Activated naive CD4-positive, alpha-beta T cell treated with anti-CD3 and anti-CD28 coated beads, Interleukin-2, amount 10 ng/mL, durations not matched to agents 7 days and 5 days (primary cell): ENCODE data around the gene NT5C1A.

Source experiments
- CTCF ChIA-PET: fragments of 350-600 bp; sonication (Branson Sonifier 250); formaldehyde crosslinking; loops from one replicate; lab custom pipeline; 2021; ENCODE audit warnings: antibody characterized with exemption; lab: Charles Lee
- DNase-seq: peaks from one replicate; pipeline ENCODE4 v3.0.0-alpha.2; 2020
- H3K27ac Mint-ChIP-seq: one replicate; pipeline ENCODE4 v1.8.0; 2021; ENCODE audit warnings: mild to moderate bottlenecking, moderate library complexity, mixed read lengths
- H3K27me3 Mint-ChIP-seq: one replicate; pipeline ENCODE4 v1.8.0; 2021; ENCODE audit warnings: mild to moderate bottlenecking, mixed read lengths
- H3K36me3 Mint-ChIP-seq: one replicate; pipeline ENCODE4 v1.8.0; 2021; ENCODE audit warnings: mixed read lengths
- H3K4me1 Mint-ChIP-seq: one replicate; pipeline ENCODE4 v1.8.0; 2021; ENCODE audit warnings: mixed read lengths
- H3K4me3 Mint-ChIP-seq: one replicate; pipeline ENCODE4 v1.8.0; 2021; ENCODE audit warnings: mild to moderate bottlenecking, moderate library complexity, mixed read lengths
- H3K9me3 Mint-ChIP-seq: one replicate; pipeline ENCODE4 v1.8.0; 2021; ENCODE audit warnings: mixed read lengths

The NT5C1A gene

GRCh38 chr1:39650431-39650830, 21.5 kb downstream of the NT5C1A start:
- Mint-ChIP-seq H3K9me3 (no peaks in the 10 kb centered on the region), H3K4me3 (no peak overlapping the region), H3K36me3 (no peaks in the 10 kb centered on the region), H3K27ac (no peak overlapping the region), H3K4me1 (peaks cover 5% of the 10 kb centered on the region), H3K27me3 (peaks cover 24% of the 10 kb centered on the region)
- DNase-seq: no peak
- CTCF ChIA-PET: interaction anchor here (0.8 to 1.3 kb wide), 2 partner anchors 9 to 44 kb away, joined by 3 to 4 read pairs; no protein-coding TSS in a partner anchor

GRCh38 chr1:39649636-39650185, 22.2 kb downstream of the NT5C1A start:
- Mint-ChIP-seq H3K27ac (no peak overlapping the region), H3K27me3 (peaks cover 25% of the 10 kb centered on the region), H3K4me1 (peaks cover 5% of the 10 kb centered on the region), H3K4me3 (no peak overlapping the region), H3K36me3 (no peaks in the 10 kb centered on the region), H3K9me3 (no peaks in the 10 kb centered on the region)
- DNase-seq: no peak
- CTCF ChIA-PET: interaction anchor here (0.6 to 1.9 kb wide), 6 partner anchors 8 to 43 kb away, joined by 3 to 7 read pairs (median 5); no protein-coding TSS in a partner anchor

- CTCF ChIA-PET: interaction anchor here (0.7 to 3.1 kb wide), 5 partner anchors 9 to 44 kb away, joined by 3 to 24 read pairs (median 6); no protein-coding TSS in a partner anchor
- no peak for DNase-seq
- H3K9me3 Mint-ChIP-seq: no peaks in the 10 kb centered on the region
These were observed 23.4 kb downstream of the NT5C1A start for GRCh38 chr1:39648496-39648895.

GRCh38 chr1:39647247-39647646, 24.7 kb downstream of the NT5C1A start:
- DNase-seq: no peak
- Mint-ChIP-seq H3K4me1 (no peaks in the 10 kb centered on the region), H3K27me3 (peaks cover 31% of the 10 kb centered on the region), H3K36me3 (no peaks in the 10 kb centered on the region), H3K27ac (no peak overlapping the region), H3K9me3 (no peaks in the 10 kb centered on the region), H3K4me3 (no peak overlapping the region)
- CTCF ChIA-PET: interaction anchor here (0.6 to 3.1 kb wide), 6 partner anchors 8 to 79 kb away, joined by 3 to 24 read pairs (median 3); partner anchors contain the start of gene HEYL

More at GRCh38 chr1:39648496-39648895, 23.4 kb downstream of the NT5C1A start:
- no peak overlapping the region for H3K27ac Mint-ChIP-seq
- H3K27me3 Mint-ChIP-seq: peaks cover 31% of the 10 kb centered on the region
- no peak overlapping the region for H3K4me3 Mint-ChIP-seq
- H3K4me1 Mint-ChIP-seq: peaks cover 2% of the 10 kb centered on the region
- H3K36me3 Mint-ChIP-seq: no peaks in the 10 kb centered on the region

GRCh38 chr1:39646232-39647081, 25.4 kb downstream of the NT5C1A start:
- CTCF ChIA-PET: interaction anchor here (1.2 to 3.1 kb wide), 3 partner anchors 11 to 40 kb away, joined by 3 to 24 read pairs (median 3); no protein-coding TSS in a partner anchor
- Mint-ChIP-seq H3K9me3 (no peaks in the 10 kb centered on the region), H3K36me3 (no peaks in the 10 kb centered on the region), H3K4me1 (no peaks in the 10 kb centered on the region), H3K27ac (no peak overlapping the region), H3K4me3 (no peak overlapping the region), H3K27me3 (peaks cover 31% of the 10 kb centered on the region)
- no peak for DNase-seq

- H3K27ac Mint-ChIP-seq: no peak overlapping the region
- no peak overlapping the region for H3K4me3 Mint-ChIP-seq
- CTCF ChIA-PET: no interaction called here
- no peaks in the 10 kb centered on the region for H3K4me1 Mint-ChIP-seq
- no peaks in the 10 kb centered on the region for H3K9me3 Mint-ChIP-seq
- H3K36me3 Mint-ChIP-seq: no peaks in the 10 kb centered on the region
- no peak for DNase-seq
- H3K27me3 Mint-ChIP-seq: peaks cover 33% of the 10 kb centered on the region
These were observed 26.4 kb downstream of the NT5C1A start for GRCh38 chr1:39645411-39646043.

- Mint-ChIP-seq H3K9me3 (no peaks in the 10 kb centered on the region), H3K4me1 (peaks cover 2% of the 10 kb centered on the region), H3K4me3 (no peak overlapping the region), H3K36me3 (no peaks in the 10 kb centered on the region), H3K27ac (no peak overlapping the region), H3K27me3 (peaks cover 45% of the 10 kb centered on the region)
- no peak for DNase-seq
- CTCF ChIA-PET: interaction anchor here (1.0 to 1.3 kb wide), 2 partner anchors 9 to 14 kb away, joined by 3 to 6 read pairs; no protein-coding TSS in a partner anchor
These were observed 28.2 kb downstream of the NT5C1A start for GRCh38 chr1:39643705-39644104.

GRCh38 chr1:39642796-39643195, 29.1 kb downstream of the NT5C1A start:
- Mint-ChIP-seq H3K36me3 (no peaks in the 10 kb centered on the region), H3K4me1 (peaks cover 2% of the 10 kb centered on the region), H3K27ac (no peak overlapping the region), H3K4me3 (no peak overlapping the region), H3K9me3 (no peaks in the 10 kb centered on the region), H3K27me3 (peaks cover 54% of the 10 kb centered on the region)
- CTCF ChIA-PET: interaction anchor here (2.0 kb wide), 1 partner anchor 11 kb away, joined by 4 read pairs; no protein-coding TSS in a partner anchor
- DNase-seq: no peak

- Mint-ChIP-seq H3K27ac (no peak overlapping the region), H3K36me3 (no peaks in the 10 kb centered on the region), H3K9me3 (no peaks in the 10 kb centered on the region), H3K4me1 (peaks cover 2% of the 10 kb centered on the region), H3K27me3 (peaks cover 65% of the 10 kb centered on the region), H3K4me3 (no peak overlapping the region)
- CTCF ChIA-PET: interaction anchor here (1.2 to 2.0 kb wide), 3 partner anchors 13 to 31 kb away, joined by 4 read pairs; partner anchors contain the start of gene NT5C1A
- no peak for DNase-seq
These were observed 31.0 kb downstream of the NT5C1A start for GRCh38 chr1:39640861-39641260.

GRCh38 chr1:39639305-39640130, 32.4 kb downstream of the NT5C1A start, which contains the start of gene HEYL:
Gene HEYL, minus strand, starts transcription at chr1:39639643. Its CDS starts 18 bp downstream, at chr1:39639625.
- no peak within 1 kb of the TSS for H3K27ac Mint-ChIP-seq
- peak; percentile 74 for DNase-seq
- H3K9me3 Mint-ChIP-seq: no peaks in the 10 kb centered on the region
- CTCF ChIA-PET: interaction anchor here (0.7 to 1.8 kb wide), 3 partner anchors 8 to 45 kb away, joined by 3 to 4 read pairs (median 4); partner anchors contain the start of gene NT5C1A
- no peaks in the 10 kb centered on the region for H3K36me3 Mint-ChIP-seq
- peaks cover 2% of the 10 kb centered on the region for H3K4me1 Mint-ChIP-seq
- H3K4me3 Mint-ChIP-seq: peak within 1 kb of the TSS; percentile 57
- peaks cover 67% of the 10 kb centered on the region for H3K27me3 Mint-ChIP-seq

- Mint-ChIP-seq H3K27ac (no peak overlapping the region), H3K4me1 (peaks cover 2% of the 10 kb centered on the region), H3K27me3 (peaks cover 68% of the 10 kb centered on the region), H3K9me3 (no peaks in the 10 kb centered on the region), H3K4me3 (peak overlapping the region; percentile 57), H3K36me3 (no peaks in the 10 kb centered on the region)
- CTCF ChIA-PET: interaction anchor here (0.7 to 1.0 kb wide), 2 partner anchors 9 to 45 kb away, joined by 3 to 4 read pairs; no protein-coding TSS in a partner anchor
- DNase-seq: no peak
These were observed 33.0 kb downstream of the NT5C1A start for GRCh38 chr1:39638965-39639304.

GRCh38 chr1:39637361-39637760, 34.5 kb downstream of the NT5C1A start:
- Mint-ChIP-seq H3K27me3 (peaks cover 70% of the 10 kb centered on the region), H3K4me1 (peaks cover 2% of the 10 kb centered on the region), H3K9me3 (no peaks in the 10 kb centered on the region), H3K4me3 (no peak overlapping the region), H3K36me3 (no peaks in the 10 kb centered on the region), H3K27ac (no peak overlapping the region)
- CTCF ChIA-PET: interaction anchor here (1.0 kb wide), 1 partner anchor 31 kb away, joined by 4 read pairs; no protein-coding TSS in a partner anchor
- DNase-seq: no peak

GRCh38 chr1:39635871-39636210, 36.1 kb downstream of the NT5C1A start:
- Mint-ChIP-seq H3K4me3 (no peak overlapping the region), H3K4me1 (peaks cover 2% of the 10 kb centered on the region), H3K27me3 (peaks cover 73% of the 10 kb centered on the region), H3K36me3 (no peaks in the 10 kb centered on the region), H3K27ac (no peak overlapping the region), H3K9me3 (no peaks in the 10 kb centered on the region)
- CTCF ChIA-PET: interaction anchor here (1.0 kb wide), 1 partner anchor 22 kb away, joined by 3 read pairs; no protein-coding TSS in a partner anchor
- no peak for DNase-seq
